GM06990 (cell line): ENCODE data around the gene TEN1.

ENCODE experiments used
- DNase-seq: peaks from one replicate; pipeline ENCODE4 v3.0.0-alpha.2; 2011; ENCODE audit not compliant: insufficient read length; ENCODE audit errors: extremely low read depth
- H3K27me3 ChIP-seq: replicated peaks from 2 replicates; pipeline ENCODE4 v1.6.0; 2011; ENCODE audit warnings: low read length; ENCODE audit not compliant: control insufficient read depth, insufficient read depth
- H3K36me3 ChIP-seq: 2 replicates; pipeline ENCODE4 v1.5.1; 2011; ENCODE audit warnings: low read length; ENCODE audit not compliant: control insufficient read depth, insufficient read depth
- H3K4me3 ChIP-seq: replicated peaks from 2 replicates; pipeline ENCODE4 v1.5.1; 2011; ENCODE audit warnings: low read depth, mild to moderate bottlenecking, control low read depth, low read length
- CTCF ChIP-seq: IDR thresholded peaks from 2 replicates; pipeline ENCODE4 v1.5.1; 2011; ENCODE audit warnings: low read length, control low read depth, mild to moderate bottlenecking, inconsistent platforms; ENCODE audit not compliant: insufficient read depth, poor library complexity, severe bottlenecking

TEN1 gene

GRCh38 chr17:76014925-76015261 is 35.9 kb downstream of the TEN1 start:
- no peak for TF ChIP-seq CTCF
- H3K27me3 ChIP-seq, result no peaks in the 10 kb centered on the region; the same call in 1 of the 2 replicates
- no peaks in the 10 kb centered on the region for H3K36me3 ChIP-seq
- no peak for DNase-seq
- no peak overlapping the region for H3K4me3 ChIP-seq

- no peaks in the 10 kb centered on the region for H3K36me3 ChIP-seq
- no peak overlapping the region for H3K4me3 ChIP-seq
- no peak for DNase-seq
- H3K27me3 ChIP-seq, result no peaks in the 10 kb centered on the region; the same call in 1 of the 2 replicates
- no peak for TF ChIP-seq CTCF
These were observed 38.7 kb downstream of the TEN1 start for GRCh38 chr17:76017481-76018339.

GRCh38 chr17:76018340-76018680 is 39.3 kb downstream of the TEN1 start:
- no peaks in the 10 kb centered on the region for H3K36me3 ChIP-seq
- H3K27me3 ChIP-seq, result no peaks in the 10 kb centered on the region; the same call in 1 of the 2 replicates
- no peak for TF ChIP-seq CTCF
- H3K4me3 ChIP-seq, result no peak overlapping the region
- DNase-seq, result no peak

GRCh38 chr17:76018801-76019200 is 39.8 kb downstream of the TEN1 start:
- no peak for DNase-seq
- Histone ChIP-seq H3K36me3 (no peaks in the 10 kb centered on the region), H3K27me3 (no peaks in the 10 kb centered on the region; the same call in 1 of the 2 replicates), H3K4me3 (no peak overlapping the region)
- TF ChIP-seq CTCF, result no peak

- no peaks in the 10 kb centered on the region for H3K36me3 ChIP-seq
- no peaks in the 10 kb centered on the region; the same call in 1 of the 2 replicates for H3K27me3 ChIP-seq
- no peak for DNase-seq
- H3K4me3 ChIP-seq, result no peak overlapping the region
- no peak for TF ChIP-seq CTCF
These were observed 40.9 kb downstream of the TEN1 start for GRCh38 chr17:76019833-76020467.
